Thyroid gland (tissue), 4 donors: ENCODE measurements around the gene RGMB. TPM values are rescaled to one million over a fixed set of nuclear protein-coding genes. Genes with fewer than 3 reads are reported as not detected.

ENCODE experiments used
- DNase-seq, 2 donors: peaks; one replicate each; pipeline ENCODE4 v3.0.0-alpha.2; 2019
- H3K27ac ChIP-seq, 3 donors: fragments of 200-600 bp; sonication (generic); 1 replicate in 2 of 3; 2 replicates in 1 of 3; pipeline ENCODE4 v1.5.1; 2016 to 2019; ENCODE audit warnings: mild to moderate bottlenecking in 1 of 3, moderate library complexity in 1 of 3
- H3K27me3 ChIP-seq: fragments of 200-600 bp; sonication (generic); one replicate; pipeline ENCODE4 v1.5.1; 2019
- H3K36me3 ChIP-seq, 2 donors: fragments of 200-600 bp; sonication (generic); one replicate each; pipeline ENCODE4 v1.5.1; 2016 to 2019
- H3K4me1 ChIP-seq, 2 donors: fragments of 200-600 bp; sonication (generic); one replicate each; pipeline ENCODE4 v1.5.1; 2017 to 2019
- H3K4me3 ChIP-seq, 3 donors: fragments of 200-600 bp; sonication (generic); replicated peaks in 1 of 3; 1 replicate in 2 of 3; 2 replicates in 1 of 3; pipeline ENCODE4 v1.5.1; 2016; ENCODE audit warnings: mild to moderate bottlenecking in 1 of 3
- H3K9me3 ChIP-seq: fragments of 200-600 bp; sonication (generic); one replicate; pipeline ENCODE4 v1.5.1; 2017
- POLR2A ChIP-seq, 2 donors: fragments of 450-650 bp; IDR thresholded peaks; one replicate each; pipeline ENCODE4 v1.6.1; 2017; ENCODE audit warnings: antibody characterized with exemption in 2 of 2, mild to moderate bottlenecking in 2 of 2, moderate library complexity in 1 of 2
- WGBS, 2 donors: methylation state at CpG; one replicate each; pipeline ENCODE4 v1.1.5; 2017; 5-methylcytosine and 5-hydroxymethylcytosine counted together
- intact Hi-C: fragments of 100-400 bp; cut with DNase I; formaldehyde crosslinking; loops from one replicate; pipeline ENCODE4 v1.15.1; 2023
- total RNA-seq, 4 donors: library from RNA; depleted of rRNA; stranded (reverse); fragments of >200 nt; gene quantifications; one replicate each; pipeline ENCODE4 v1.2.3, GENCODE V29; 2016
- TF ChIP-seq, protein P1 (sequence below), 6 experiments: fragments of 200-600 bp in 3 of 6; fragments of 450-650 bp in 3 of 6; sonication (generic) in 3 of 6; IDR thresholded peaks; one replicate each; pipeline ENCODE4 v1.5.1; 2016 to 2019; ENCODE audit warnings: antibody characterized with exemption in 6 of 6, mild to moderate bottlenecking in 2 of 6, inconsistent platforms in 1 of 6, moderate library complexity in 1 of 6

RGMB gene
- total RNA-seq, 4 donors from 2014 or later = 25.3 to 29.7 (median 27.5) TPM

DNA sequence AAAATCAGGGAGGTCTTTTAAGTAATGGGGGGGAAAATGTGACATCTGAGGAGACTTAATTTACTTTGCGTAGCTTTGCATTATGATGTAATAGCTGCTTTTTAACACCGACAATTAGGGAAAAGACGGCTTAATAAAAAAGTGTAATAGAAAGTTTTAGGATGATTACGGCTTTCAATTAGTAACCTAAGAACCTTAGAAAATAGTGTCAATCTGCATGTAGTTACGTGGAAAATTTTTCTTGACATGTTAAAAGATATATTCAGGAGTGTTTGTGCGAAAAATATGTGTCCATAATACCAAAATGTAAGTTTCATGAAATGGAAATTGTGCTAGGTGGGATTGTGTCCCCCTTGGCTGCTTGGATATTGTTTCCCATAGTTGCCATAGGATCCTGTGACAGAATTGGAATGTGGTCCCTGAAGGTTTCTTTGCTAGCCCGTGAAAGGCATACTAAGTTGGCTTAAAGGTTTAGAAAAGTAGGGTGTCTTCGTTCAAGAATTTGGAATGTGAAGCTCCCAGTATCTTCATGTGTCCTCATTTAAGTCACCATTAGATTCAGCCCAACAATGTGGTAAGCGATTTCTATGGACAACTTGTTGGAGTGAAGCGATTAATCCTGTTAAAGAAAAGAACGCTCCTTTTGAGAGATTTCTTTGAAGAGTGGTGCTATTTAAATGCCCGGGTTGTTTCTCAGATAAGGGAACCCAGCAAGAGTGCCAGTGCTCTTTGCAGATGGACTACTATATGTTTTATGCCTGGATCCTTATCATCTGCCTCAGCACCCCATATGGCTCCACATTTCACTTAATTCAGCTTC lies 2.0 kb downstream of the RGMB start:
- no peaks in the 10 kb centered on the region for H3K36me3 ChIP-seq
- no peak for DNase-seq
- 80 to 86% methylated on average over 12 of the region's 12 CpGs for WGBS, 2 donors
- intact Hi-C loops = no loop called here
- no peaks in the 10 kb centered on the region for H3K27me3 ChIP-seq
- H3K4me3 ChIP-seq = peak overlapping the region in 1 of 3 donors; percentile 90
- H3K9me3 ChIP-seq = no peaks in the 10 kb centered on the region
- H3K4me1 ChIP-seq = peaks cover 23 to 28% of the 10 kb centered on the region in 2 donors
- TF ChIP-seq POLR2A (IDR thresholded peaks at IDR 0.05) = no peak
- TF ChIP-seq, protein P1, sequence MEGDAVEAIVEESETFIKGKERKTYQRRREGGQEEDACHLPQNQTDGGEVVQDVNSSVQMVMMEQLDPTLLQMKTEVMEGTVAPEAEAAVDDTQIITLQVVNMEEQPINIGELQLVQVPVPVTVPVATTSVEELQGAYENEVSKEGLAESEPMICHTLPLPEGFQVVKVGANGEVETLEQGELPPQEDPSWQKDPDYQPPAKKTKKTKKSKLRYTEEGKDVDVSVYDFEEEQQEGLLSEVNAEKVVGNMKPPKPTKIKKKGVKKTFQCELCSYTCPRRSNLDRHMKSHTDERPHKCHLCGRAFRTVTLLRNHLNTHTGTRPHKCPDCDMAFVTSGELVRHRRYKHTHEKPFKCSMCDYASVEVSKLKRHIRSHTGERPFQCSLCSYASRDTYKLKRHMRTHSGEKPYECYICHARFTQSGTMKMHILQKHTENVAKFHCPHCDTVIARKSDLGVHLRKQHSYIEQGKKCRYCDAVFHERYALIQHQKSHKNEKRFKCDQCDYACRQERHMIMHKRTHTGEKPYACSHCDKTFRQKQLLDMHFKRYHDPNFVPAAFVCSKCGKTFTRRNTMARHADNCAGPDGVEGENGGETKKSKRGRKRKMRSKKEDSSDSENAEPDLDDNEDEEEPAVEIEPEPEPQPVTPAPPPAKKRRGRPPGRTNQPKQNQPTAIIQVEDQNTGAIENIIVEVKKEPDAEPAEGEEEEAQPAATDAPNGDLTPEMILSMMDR (IDR thresholded peaks at IDR 0.05) = no peak
- H3K27ac ChIP-seq = peak overlapping the region in 1 of 3 donors; percentile 94

GRCh38 chr5:98776066-98776705 lies 2.7 kb downstream of the RGMB start:
- DNase-seq = no peak
- no peak overlapping the region for H3K27ac ChIP-seq
- 55 to 68% methylated on average over 7 of the region's 7 CpGs for WGBS, 2 donors
- no peak overlapping the region for H3K4me3 ChIP-seq
- peaks cover 23 to 28% of the 10 kb centered on the region in 2 donors for H3K4me1 ChIP-seq
- TF ChIP-seq, protein P1 (IDR thresholded peaks at IDR 0.05) = no peak
- TF ChIP-seq POLR2A (IDR thresholded peaks at IDR 0.05) = no peak
- intact Hi-C loops = no loop called here
- H3K27me3 ChIP-seq = no peaks in the 10 kb centered on the region
- H3K36me3 ChIP-seq = no peaks in the 10 kb centered on the region
- no peaks in the 10 kb centered on the region for H3K9me3 ChIP-seq

DNA sequence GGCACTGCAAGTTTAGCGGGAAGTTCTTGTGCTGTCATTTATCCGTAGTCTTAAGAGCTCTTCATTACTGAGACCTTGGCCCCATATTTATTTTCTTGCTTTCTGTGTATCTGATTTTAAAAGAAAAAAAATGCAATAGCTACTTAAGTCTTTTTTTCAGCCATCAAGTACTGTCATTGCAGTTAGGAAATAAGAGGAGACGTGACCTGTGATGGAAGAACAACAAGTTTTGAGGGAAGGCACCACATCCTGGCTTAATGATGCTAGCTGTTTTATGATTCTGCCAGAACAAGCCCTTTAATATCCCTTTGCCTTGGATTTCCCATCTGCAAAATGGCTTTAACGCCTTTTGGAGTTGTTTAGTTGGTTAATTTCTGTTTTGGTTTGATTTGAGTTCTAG lies 3.8 kb downstream of the RGMB start:
- Histone ChIP-seq H3K27me3 (no peaks in the 10 kb centered on the region), H3K27ac (no peak overlapping the region), H3K4me3 (no peak overlapping the region), H3K4me1 (peaks cover 29 to 32% of the 10 kb centered on the region in 2 donors), H3K36me3 (no peaks in the 10 kb centered on the region), H3K9me3 (no peaks in the 10 kb centered on the region)
- TF ChIP-seq POLR2A (IDR thresholded peaks at IDR 0.05) = no peak
- TF ChIP-seq, protein P1 (IDR thresholded peaks at IDR 0.05) = no peak
- 93 to 97% methylated on average over 4 of the region's 4 CpGs for WGBS, 2 donors
- DNase-seq = no peak
- intact Hi-C loops = no loop called here

- H3K4me3 ChIP-seq = no peak overlapping the region
- H3K9me3 ChIP-seq = no peaks in the 10 kb centered on the region
- H3K4me1 ChIP-seq = peaks cover 49 to 50% of the 10 kb centered on the region in 2 donors
- WGBS, 2 donors = 92 to 93% methylated on average over 11 of the region's 11 CpGs
- no peaks in the 10 kb centered on the region for H3K36me3 ChIP-seq
- no peak overlapping the region for H3K27ac ChIP-seq
- H3K27me3 ChIP-seq = no peaks in the 10 kb centered on the region
- TF ChIP-seq, protein P1 (IDR thresholded peaks at IDR 0.05) = no peak
- TF ChIP-seq POLR2A (IDR thresholded peaks at IDR 0.05) = no peak
- intact Hi-C loops = no loop called here
- DNase-seq = no peak
Measured at GRCh38 chr5:98779264-98779877, 5.9 kb downstream of the RGMB start.
